GM12878 (cell line): Measurements from ENCODE around the gene EXOC1L. TPM values are rescaled to one million over a fixed set of nuclear protein-coding genes. Genes with fewer than 3 reads are reported as not detected.

Source experiments
- ATAC-seq: fragments of 200-7000 bp; cut with Tn5 transposase; 3 replicates; pipeline ENCODE4 v1.9.1; 2020; ENCODE audit warnings: mild to moderate bottlenecking, moderate library complexity
- BruUV-seq: library from RNA; stranded (reverse); fragments of 400-500 nt; replicated peaks from 2 replicates; lab custom pipeline; 2021; lab: Mats Ljungman, UMichigan
- CTCF ChIA-PET: fragments of 300-600 bp; sonication (Branson Sonifier 250); formaldehyde crosslinking; extraction: SDS; loops from one replicate; lab custom pipeline; 2021; ENCODE audit warnings: inconsistent platforms; lab: Yijun Ruan, JAX
- POLR2A ChIA-PET: fragments of 350-600 bp; formaldehyde crosslinking; extraction: SDS; loops from one replicate; lab custom pipeline; 2021; ENCODE audit warnings: inconsistent platforms; lab: Charles Lee
- RAD21 ChIA-PET: fragments of 300-600 bp; sonication (Branson Sonifier 250); formaldehyde crosslinking; loops from one replicate; lab custom pipeline; 2023; ENCODE audit warnings: antibody characterized with exemption; ENCODE audit not compliant: unreplicated experiment; lab: Charles Lee
- SMC1A ChIA-PET: fragments of 300-600 bp; sonication (Branson Sonifier 250); formaldehyde crosslinking; loops from one replicate; lab custom pipeline; 2023; ENCODE audit not compliant: unreplicated experiment, uncharacterized antibody; lab: Charles Lee
- DNase-seq: peaks from one replicate; pipeline ENCODE4 v3.0.0-alpha.2; 2011; ENCODE audit warnings: low read depth, low spot score
- FAIRE-seq: peaks from 3 replicates; lab custom pipeline; 2011; peaks lifted over from hg19 to GRCh38; lab: Jason Lieb, UNC
- H2AFZ ChIP-seq: 2 replicates; pipeline ENCODE4 v1.6.0; 2011; ENCODE audit warnings: low read depth, low read length, control low read depth; ENCODE audit not compliant: control insufficient read depth
- H3K27ac ChIP-seq: 2 replicates; pipeline ENCODE4 v1.5.1; 2011; ENCODE audit warnings: control low read depth; ENCODE audit not compliant: control insufficient read depth, insufficient read depth
- H3K27me3 ChIP-seq, 2 experiments: replicated peaks in 1 of 2; 2 replicates each; pipeline versions ENCODE4 v1.6.0 to v1.6.1; 2011; ENCODE audit warnings: low read length in 1 of 2; ENCODE audit not compliant: control insufficient read depth in 2 of 2, insufficient read depth in 2 of 2
- H3K36me3 ChIP-seq, 2 experiments: 2 replicates each; pipeline ENCODE4 v1.5.1; 2011; ENCODE audit warnings: low read length in 1 of 2; ENCODE audit not compliant: control insufficient read depth in 2 of 2, insufficient read depth in 2 of 2
- H3K4me1 ChIP-seq: 2 replicates; pipeline ENCODE4 v1.6.1; 2011; ENCODE audit warnings: mild to moderate bottlenecking, low read length, moderate library complexity, mixed read lengths; ENCODE audit not compliant: control insufficient read depth, insufficient read depth
- H3K4me2 ChIP-seq: 2 replicates; pipeline ENCODE4 v1.6.0; 2011; ENCODE audit warnings: control low read depth; ENCODE audit not compliant: control insufficient read depth, insufficient read depth
- H3K4me3 ChIP-seq: fragments of 200-600 bp; sonication (generic); 2 replicates; pipeline ENCODE4 v1.5.1; 2016
- H3K79me2 ChIP-seq: 2 replicates; pipeline ENCODE4 v1.6.0; 2011; ENCODE audit warnings: low read length; ENCODE audit not compliant: control insufficient read depth, insufficient read depth
- H3K9ac ChIP-seq: 2 replicates; pipeline ENCODE4 v1.8.0; 2011; ENCODE audit warnings: low read length, control low read depth, mixed read lengths; ENCODE audit not compliant: control insufficient read depth, insufficient read depth
- H3K9me3 ChIP-seq: replicated peaks from 3 replicates; pipeline ENCODE4 v1.5.1; 2011; ENCODE audit warnings: mild to moderate bottlenecking, low read length; ENCODE audit not compliant: control insufficient read depth, insufficient read depth
- H4K20me1 ChIP-seq: 2 replicates; pipeline ENCODE4 v1.6.0; 2011; ENCODE audit not compliant: control insufficient read depth, insufficient read depth
- CBX5 ChIP-seq: sonication (generic); IDR thresholded peaks from 2 replicates; pipeline ENCODE4 v1.6.1; 2016; ENCODE audit warnings: low read depth, moderate library complexity, mild to moderate bottlenecking, inconsistent platforms
- CEBPB ChIP-seq, 2 experiments: fragments of 150-350 bp in 1 of 2; IDR thresholded peaks; 2 replicates each; pipeline ENCODE4 v1.6.1; 2012 to 2014; ENCODE audit warnings: low read depth in 2 of 2, low read length in 2 of 2, borderline replicate concordance in 1 of 2, inconsistent platforms in 1 of 2
- CHD2 ChIP-seq: IDR thresholded peaks from 2 replicates; pipeline ENCODE4 v1.6.1; 2011; ENCODE audit warnings: low read depth, low read length, improper control_type of control experiment, borderline replicate concordance
- CREB1 ChIP-seq: IDR thresholded peaks from 2 replicates; pipeline ENCODE4 v1.6.1; 2012; ENCODE audit warnings: low read depth, mild to moderate bottlenecking, inconsistent platforms
- E2F8 ChIP-seq: fragments of 450-650 bp; IDR thresholded peaks from 2 replicates; pipeline ENCODE4 v1.6.1; 2018; ENCODE audit warnings: mild to moderate bottlenecking, low read depth, moderate library complexity; ENCODE audit not compliant: partially characterized antibody
- FOXK2 ChIP-seq: fragments of 450-650 bp; IDR thresholded peaks from 2 replicates; pipeline ENCODE4 v1.6.1; 2017; ENCODE audit warnings: mild to moderate bottlenecking, moderate library complexity
- FOXM1 ChIP-seq: IDR thresholded peaks from 2 replicates; pipeline ENCODE4 v1.6.1; 2012; ENCODE audit warnings: low read depth, mild to moderate bottlenecking, inconsistent platforms, low read length, moderate library complexity
- KLF5 ChIP-seq: fragments of 450-650 bp; IDR thresholded peaks from 2 replicates; pipeline ENCODE4 v1.6.1; 2014; ENCODE audit warnings: mild to moderate bottlenecking; ENCODE audit not compliant: partially characterized antibody
- MEF2A ChIP-seq: IDR thresholded peaks from 2 replicates; pipeline ENCODE4 v1.6.1; 2011; ENCODE audit warnings: low read depth, mild to moderate bottlenecking, low read length, moderate library complexity; ENCODE audit not compliant: insufficient read depth
- MEF2B ChIP-seq: fragments of 450-650 bp; IDR thresholded peaks from 2 replicates; pipeline ENCODE4 v1.6.1; 2018; ENCODE audit warnings: mild to moderate bottlenecking, moderate library complexity; ENCODE audit not compliant: partially characterized antibody, poor library complexity, severe bottlenecking
- MLLT1 ChIP-seq: fragments of 450-650 bp; IDR thresholded peaks from 2 replicates; pipeline ENCODE4 v1.6.1; 2016; ENCODE audit warnings: mild to moderate bottlenecking
- MTA2 ChIP-seq: fragments of 450-650 bp; IDR thresholded peaks from 2 replicates; pipeline ENCODE4 v1.6.1; 2016; ENCODE audit warnings: low read depth, mild to moderate bottlenecking, moderate library complexity
- NFYB ChIP-seq: IDR thresholded peaks from 2 replicates; pipeline ENCODE4 v1.6.1; 2011; ENCODE audit warnings: low read depth, mild to moderate bottlenecking, low read length, improper control_type of control experiment, moderate library complexity; ENCODE audit not compliant: insufficient read depth
- NR2C1 ChIP-seq: fragments of 450-650 bp; IDR thresholded peaks from 2 replicates; pipeline ENCODE4 v1.6.1; 2017; ENCODE audit warnings: antibody characterized with exemption, mild to moderate bottlenecking, moderate library complexity
- PBX3 ChIP-seq: IDR thresholded peaks from 2 replicates; pipeline ENCODE4 v1.6.1; 2011; ENCODE audit warnings: mild to moderate bottlenecking, low read depth, low read length, moderate library complexity; ENCODE audit not compliant: insufficient replicate concordance
- POU2F2 ChIP-seq: IDR thresholded peaks from 3 replicates; pipeline ENCODE4 v1.6.1; 2011; ENCODE audit warnings: low read depth, mild to moderate bottlenecking, low read length, borderline replicate concordance
- RFX5 ChIP-seq: IDR thresholded peaks from 2 replicates; pipeline ENCODE4 v1.6.1; 2011; ENCODE audit warnings: low read depth, low read length, improper control_type of control experiment
- RUNX3 ChIP-seq: IDR thresholded peaks from 2 replicates; pipeline ENCODE4 v1.6.1; 2012; ENCODE audit warnings: low read length, inconsistent platforms
- SMAD5 ChIP-seq: IDR thresholded peaks from 2 replicates; pipeline ENCODE4 v1.6.1; 2016; ENCODE audit warnings: antibody characterized with exemption, low read depth
- SPI1 ChIP-seq: IDR thresholded peaks from 2 replicates; pipeline ENCODE4 v1.6.1; 2011; ENCODE audit warnings: low read depth, mild to moderate bottlenecking, low read length, moderate library complexity, borderline replicate concordance; ENCODE audit not compliant: insufficient read depth
- ZNF207 ChIP-seq: fragments of 450-650 bp; IDR thresholded peaks from 2 replicates; pipeline ENCODE4 v1.6.1; 2014; ENCODE audit warnings: antibody characterized with exemption, mild to moderate bottlenecking, borderline replicate concordance
- WGBS: methylation state at CpG from one replicate; pipeline ENCODE4 v1.1.6; 2016; ENCODE audit warnings: low lambda C conversion rate; ENCODE audit not compliant: insufficient replicate concordance, insufficient coverage; ENCODE audit errors: missing lambda C conversion rate; 5-methylcytosine and 5-hydroxymethylcytosine counted together
- in situ Hi-C: fragments of 300-500 bp; cut with MboI; formaldehyde crosslinking; loops from 9 replicates; pipeline ENCODE4 v1.14.3; 2018; ENCODE audit warnings: mixed read lengths
- intact Hi-C: fragments of 100-400 bp; cut with micrococcal nuclease; formaldehyde crosslinking; loops from one replicate; pipeline ENCODE4 v1.14.2; 2022; ENCODE audit not compliant: unreplicated experiment
- polyA plus RNA-seq, 11 experiments: library from polyadenylated mRNA; depleted of rRNA in 4 of 11; unstranded in 6 of 11; stranded (reverse) in 5 of 11; fragments of >200 nt; fragmentation: Nextera tagmentation in 4 of 11; fragmentation: Illumina TruSeq in 1 of 11; extraction: Ambion mirVana in 4 of 11; extraction: Trizol in 1 of 11; gene quantifications; 1 replicate in 1 of 11; 2 replicates in 10 of 11; pipeline versions ENCODE4 v1.2.1 to v1.2.3, GENCODE V29; 2011 to 2016; ENCODE audit warnings: inconsistent platforms in 2 of 11, missing spikeins in 2 of 11, low read depth in 1 of 11
- total RNA-seq, 4 experiments: library from RNA; depleted of rRNA in 3 of 4; stranded (reverse); fragments of >200 nt in 3 of 4; fragmentation: Illumina TruSeq in 1 of 4; extraction: Trizol in 1 of 4; gene quantifications; 2 replicates each; pipeline versions ENCODE4 v1.2.1 to v1.2.3, GENCODE V29; 2013 to 2021

The EXOC1L gene
- total and polyA plus RNA-seq, 10 of the 15 experiments (the other 5 are each of a cell fraction or from before 2014, with no cell fraction given), result not detected

GRCh38 chr4:55826986-55827385, 7.4 kb downstream of the EXOC1L start (continued):
- TF ChIP-seq CREB1, result no peak
- no peak for TF ChIP-seq NR2C1
- TF ChIP-seq KLF5, result no peak
- TF ChIP-seq MEF2A, result no peak
- no peak for TF ChIP-seq RUNX3
- TF ChIP-seq MLLT1, result no peak
- TF ChIP-seq NFYB, result no peak
- TF ChIP-seq SMAD5, result no peak
- TF ChIP-seq CBX5, result no peak
- TF ChIP-seq ZNF207, result no peak
- no peak for TF ChIP-seq MTA2

GRCh38 chr4:55827582-55827981, 8.0 kb downstream of the EXOC1L start:
- FAIRE-seq, result no peak
- CTCF ChIA-PET, result interaction anchor here (0.9 kb wide), 1 partner anchor 16 kb away, joined by 3 read pairs; no protein-coding TSS in a partner anchor
- RAD21 ChIA-PET, result no interaction called here
- no peak overlapping the region for H3K4me3 ChIP-seq
- SMC1A ChIA-PET, result no interaction called here
- POLR2A ChIA-PET, result interaction anchor here (0.5 kb wide), 1 partner anchor 21 kb away, joined by 3 read pairs; no protein-coding TSS in a partner anchor
- no peaks in the 10 kb centered on the region for H3K27me3 ChIP-seq
- BruUV-seq, result no TSS peak
- DNase-seq, result no peak
- H3K79me2 ChIP-seq, result no peaks in the 10 kb centered on the region
- intact Hi-C loops, result no loop called here
- no peaks in the 10 kb centered on the region for H3K36me3 ChIP-seq
- WGBS, result 37% methylated on average over 2 of the region's 2 CpGs
- H2AFZ ChIP-seq, result no peak overlapping the region
- no peak overlapping the region for H3K9ac ChIP-seq
- H3K4me1 ChIP-seq, result no peaks in the 10 kb centered on the region
- ATAC-seq, result no peak
- no peak overlapping the region for H3K27ac ChIP-seq
- no peaks in the 10 kb centered on the region for H4K20me1 ChIP-seq
- H3K9me3 ChIP-seq, result no peaks in the 10 kb centered on the region
- in situ Hi-C loops, result no loop called here
- no peak overlapping the region for H3K4me2 ChIP-seq
- TF ChIP-seq SPI1, result no peak
- TF ChIP-seq MEF2B, result no peak
- no peak for TF ChIP-seq E2F8
- TF ChIP-seq POU2F2, result no peak
- TF ChIP-seq CEBPB (IDR thresholded peaks at IDR 0.05; ENCODE audit: borderline replicate concordance in 1 of 2, low read depth in 2 of 2, low read length in 2 of 2), result no peak
- TF ChIP-seq FOXK2, result no peak
- no peak for TF ChIP-seq CHD2
- TF ChIP-seq RFX5, result no peak
- no peak for TF ChIP-seq PBX3
- TF ChIP-seq FOXM1, result no peak
